GM21717 (cell line): ENCODE measurements around the gene ZNF689.

Experiments
- ATAC-seq: cut with Tn5 transposase; IDR thresholded peaks from one replicate; pipeline ENCODE4 v1.9.1; 2021; ENCODE audit warnings: mild to moderate bottlenecking, moderate library complexity; ENCODE audit not compliant: unreplicated experiment

ZNF689 gene

DNA sequence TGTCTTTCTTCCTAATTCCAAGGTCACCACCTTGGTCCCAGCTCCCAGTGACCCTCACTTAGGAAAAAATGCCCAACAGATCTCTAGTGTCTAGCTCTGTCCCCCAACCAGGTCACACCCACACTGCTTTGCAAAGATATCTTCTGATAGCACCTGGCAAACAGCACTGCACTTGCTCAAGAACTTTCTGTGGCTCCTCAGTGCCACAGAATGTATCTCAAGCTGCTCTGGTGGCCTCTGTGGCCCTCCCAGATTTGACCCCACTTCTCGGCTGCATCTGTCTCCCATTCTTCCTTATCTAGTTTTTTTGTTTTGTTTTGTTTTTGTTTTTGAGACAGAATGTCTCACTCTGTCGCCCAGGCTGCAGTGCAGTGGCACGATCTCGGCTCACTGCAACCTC lies 43.7 kb downstream of the ZNF689 start:
- ATAC-seq, result no peak

DNA sequence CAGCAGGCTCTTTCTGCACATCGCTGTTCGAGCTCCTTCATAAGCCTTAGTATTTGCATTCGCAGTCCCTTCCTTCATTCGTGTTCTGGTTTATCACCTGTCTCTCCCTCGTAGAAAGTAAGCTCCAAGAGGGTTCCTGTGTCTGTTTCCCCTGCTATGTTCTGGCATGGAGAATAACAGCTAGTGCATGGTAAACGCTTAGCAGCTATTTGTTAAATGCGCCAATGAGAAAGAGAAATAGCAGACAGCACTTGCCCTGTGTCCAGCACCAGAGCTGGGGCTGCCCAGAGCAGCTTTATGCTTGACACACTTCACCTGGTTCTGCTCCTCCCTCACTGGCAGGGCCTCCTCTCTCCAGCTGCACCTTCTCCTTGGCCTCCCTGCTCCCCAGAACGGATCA lies 44.2 kb downstream of the ZNF689 start:
- ATAC-seq, result no peak

DNA sequence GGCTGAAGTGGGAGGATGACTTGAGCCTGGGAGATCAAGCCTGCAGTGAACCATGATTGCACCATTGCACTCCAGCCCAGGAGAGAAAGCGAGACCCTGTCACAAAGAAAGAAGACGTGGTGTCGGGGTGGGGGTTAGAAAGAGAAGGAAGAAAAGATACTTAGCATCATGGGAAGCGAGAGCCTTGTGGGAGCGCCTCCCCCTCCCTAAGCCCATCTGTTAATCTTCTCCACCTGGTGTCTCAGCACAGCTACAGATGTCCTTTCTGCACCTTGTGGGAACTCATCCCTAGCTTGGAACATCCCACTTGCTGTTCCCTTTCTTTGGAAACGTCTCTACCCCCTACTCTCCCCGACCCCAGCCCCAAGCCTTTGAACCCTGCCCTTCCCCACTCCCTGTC lies 44.7 kb downstream of the ZNF689 start:
- ATAC-seq, result no peak

DNA sequence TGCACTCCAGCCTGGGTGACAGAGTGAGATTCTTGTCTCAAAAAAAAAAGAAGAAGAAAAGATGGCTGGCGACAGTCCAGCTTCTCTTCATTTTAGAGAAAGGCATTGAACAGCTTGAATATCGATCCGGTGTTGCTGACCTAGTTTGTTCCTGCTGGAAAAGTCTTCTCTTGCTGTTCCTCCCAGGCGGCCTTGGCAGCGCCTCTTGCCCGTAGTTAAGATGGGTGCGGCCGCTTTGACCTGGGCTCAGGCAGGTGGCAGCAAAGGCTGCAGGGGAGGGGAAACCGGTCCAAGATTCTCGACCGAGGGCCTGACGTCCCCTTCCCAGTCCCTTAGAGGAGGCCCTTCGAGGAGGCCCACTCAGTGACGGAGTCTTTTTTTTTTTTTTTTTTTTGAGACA lies 48.2 kb downstream of the ZNF689 start:
- ATAC-seq, result no peak

DNA sequence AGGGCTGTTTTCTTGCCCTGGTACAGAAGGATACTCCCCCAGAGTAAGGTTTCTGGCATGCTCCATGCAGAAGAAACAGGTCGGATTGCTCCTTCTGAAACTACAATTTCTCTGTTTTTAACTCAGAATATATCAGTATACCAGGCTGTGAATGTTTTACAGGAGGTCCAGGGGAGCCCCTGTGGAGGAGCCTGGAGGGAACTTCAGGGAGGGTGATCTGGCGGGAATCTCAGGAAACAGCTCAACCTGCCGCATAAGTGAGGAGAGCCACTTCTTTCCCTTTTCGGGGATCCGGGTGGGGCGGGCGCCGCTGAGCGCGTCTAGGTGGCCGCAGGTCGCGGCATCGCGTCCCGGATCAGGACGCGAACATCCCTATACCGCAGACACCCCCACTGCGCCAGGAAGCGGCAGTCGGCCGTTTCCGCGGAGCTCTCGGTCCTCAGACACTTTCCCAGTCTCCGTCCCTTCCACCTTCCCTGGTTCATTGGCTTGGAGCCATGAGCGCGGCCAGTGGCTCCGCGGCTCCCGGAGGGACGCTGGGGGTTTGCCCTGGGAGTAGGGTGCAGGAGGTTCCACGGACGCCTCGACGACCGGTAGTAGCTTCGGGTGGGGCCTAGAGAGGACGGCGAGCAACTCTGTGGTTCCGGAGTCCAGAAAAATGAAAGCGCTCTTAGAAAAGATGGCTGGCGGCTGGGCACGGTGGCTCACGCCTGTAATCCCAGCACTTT lies 48.9 kb downstream of the ZNF689 start:
- ATAC-seq, result no peak

DNA sequence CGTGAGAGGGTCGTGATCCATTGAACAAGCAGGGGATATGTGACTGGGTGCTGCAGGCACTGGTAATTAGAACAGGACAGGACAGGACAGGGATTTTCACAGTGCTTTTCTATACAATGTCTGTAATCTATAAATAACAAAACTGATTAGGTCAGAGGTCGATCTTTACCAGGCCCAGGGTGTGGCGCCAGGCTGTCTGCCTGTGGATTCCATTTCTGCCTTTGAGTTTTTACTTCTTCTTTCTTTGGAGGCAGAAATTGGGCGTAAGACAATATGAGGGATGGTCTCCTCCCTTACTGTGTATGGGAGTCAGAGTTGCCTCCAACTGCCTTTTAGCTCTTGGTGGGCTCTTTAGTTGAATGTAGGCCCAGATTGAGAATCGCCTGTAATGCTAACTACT lies 50.5 kb downstream of the ZNF689 start:
- no peak for ATAC-seq

DNA sequence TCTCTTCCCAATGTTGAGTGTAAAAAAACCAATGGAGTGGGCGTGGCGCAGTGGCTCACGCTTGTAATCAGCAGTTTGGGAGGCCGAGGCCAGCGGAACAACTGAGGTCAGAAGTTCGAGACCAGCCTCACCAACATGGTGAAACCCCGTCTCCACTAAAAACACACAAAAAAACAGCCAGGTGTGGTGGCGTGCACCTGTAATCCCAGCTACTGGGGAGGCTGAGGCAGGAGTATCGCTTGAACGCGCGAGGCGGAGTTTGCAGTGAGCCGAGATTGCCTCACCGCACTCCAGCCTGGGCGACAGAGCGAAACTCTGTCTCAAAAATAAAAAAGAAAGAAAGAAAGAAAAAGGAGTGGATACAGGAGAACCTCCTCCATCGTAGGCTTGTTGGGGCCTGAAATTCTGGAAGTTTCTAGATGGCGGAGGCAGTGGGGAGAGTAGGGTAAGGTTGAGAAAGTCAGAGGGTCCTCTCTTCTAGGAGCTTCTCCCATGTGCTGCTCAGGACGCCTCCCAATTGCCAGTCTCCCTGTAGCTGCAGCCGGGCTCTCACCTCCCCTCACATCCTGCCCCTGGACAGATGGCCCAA lies 51.3 kb downstream of the ZNF689 start:
- no peak for ATAC-seq

DNA sequence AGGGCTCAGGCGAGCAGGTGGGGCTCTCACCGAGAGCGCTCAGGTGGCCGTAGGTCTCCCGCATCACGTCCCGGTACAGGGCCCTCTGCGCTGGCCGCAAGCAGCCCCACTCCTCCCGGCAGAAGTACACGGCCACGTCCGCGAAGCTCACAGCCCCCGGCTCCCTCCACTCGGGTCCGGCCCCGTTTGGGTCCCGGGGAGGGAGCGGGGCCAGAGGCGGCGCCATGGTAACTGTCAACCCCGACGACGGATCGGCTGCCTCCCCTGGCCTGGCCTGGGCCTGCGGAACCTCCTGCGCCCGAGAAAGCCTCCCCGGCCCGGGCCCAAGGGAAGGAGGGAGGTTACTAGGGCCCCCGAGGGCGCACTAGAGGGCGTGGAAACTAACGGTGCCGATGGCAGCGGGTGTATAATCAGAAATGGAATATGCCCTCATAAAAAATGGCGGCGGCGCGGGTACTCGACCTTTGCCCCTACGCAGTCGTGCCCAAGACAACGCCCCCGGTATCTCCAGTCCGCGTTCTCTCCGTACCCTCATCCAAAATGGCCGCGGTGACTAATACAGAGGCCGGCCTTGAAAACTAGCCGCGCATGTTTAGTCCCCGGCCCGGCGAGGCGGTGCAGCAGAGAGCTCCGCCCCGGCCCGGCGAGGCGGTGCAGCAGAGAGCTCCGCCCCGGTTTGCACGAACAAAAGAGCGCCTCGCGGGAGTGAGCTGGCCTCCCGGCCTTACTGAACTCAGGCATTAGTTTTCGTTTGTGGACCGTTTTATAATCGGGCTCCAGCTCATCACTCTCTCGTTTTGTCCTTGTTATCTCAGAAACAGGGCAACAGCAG lies 52.0 kb downstream of the ZNF689 start, which contains the start of gene ZNF764:
Gene ZNF764, minus strand, starts transcription at position 418 of the 832 bp plus-strand sequence. Its CDS starts 192 bp downstream, at position 226.
- peak; percentile 83 for ATAC-seq

DNA sequence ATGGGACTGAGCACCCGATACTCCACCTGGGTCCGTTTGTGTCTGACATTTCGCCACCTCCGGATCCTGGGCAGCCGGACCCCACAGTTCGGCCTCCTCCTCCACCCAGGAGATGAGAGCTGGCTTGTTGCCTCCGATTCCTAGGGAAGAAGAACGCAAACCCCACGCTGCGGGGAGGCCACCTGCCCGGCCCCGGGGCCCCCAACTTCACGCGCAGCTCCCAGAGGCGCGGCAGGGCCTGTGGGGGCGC lies 52.6 kb downstream of the ZNF689 start:
- no peak for ATAC-seq

DNA sequence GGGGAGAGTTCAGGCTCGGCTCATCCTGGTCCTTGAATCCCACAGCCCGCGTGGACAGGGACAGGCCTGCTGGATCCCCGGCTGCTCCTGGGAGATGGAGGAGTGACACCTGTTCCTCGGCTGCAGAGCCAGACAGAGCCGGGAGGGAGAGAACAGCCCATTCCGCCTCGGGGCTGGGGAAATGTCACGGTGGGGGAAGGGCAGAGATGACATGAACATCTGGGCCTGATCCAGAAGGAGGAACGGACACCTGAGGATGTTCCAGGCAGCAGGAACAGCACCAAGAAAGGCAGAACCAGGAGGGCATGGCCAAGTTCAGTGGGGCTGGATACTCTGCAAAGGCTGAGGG lies 54.1 kb downstream of the ZNF689 start:
- ATAC-seq, result no peak

DNA sequence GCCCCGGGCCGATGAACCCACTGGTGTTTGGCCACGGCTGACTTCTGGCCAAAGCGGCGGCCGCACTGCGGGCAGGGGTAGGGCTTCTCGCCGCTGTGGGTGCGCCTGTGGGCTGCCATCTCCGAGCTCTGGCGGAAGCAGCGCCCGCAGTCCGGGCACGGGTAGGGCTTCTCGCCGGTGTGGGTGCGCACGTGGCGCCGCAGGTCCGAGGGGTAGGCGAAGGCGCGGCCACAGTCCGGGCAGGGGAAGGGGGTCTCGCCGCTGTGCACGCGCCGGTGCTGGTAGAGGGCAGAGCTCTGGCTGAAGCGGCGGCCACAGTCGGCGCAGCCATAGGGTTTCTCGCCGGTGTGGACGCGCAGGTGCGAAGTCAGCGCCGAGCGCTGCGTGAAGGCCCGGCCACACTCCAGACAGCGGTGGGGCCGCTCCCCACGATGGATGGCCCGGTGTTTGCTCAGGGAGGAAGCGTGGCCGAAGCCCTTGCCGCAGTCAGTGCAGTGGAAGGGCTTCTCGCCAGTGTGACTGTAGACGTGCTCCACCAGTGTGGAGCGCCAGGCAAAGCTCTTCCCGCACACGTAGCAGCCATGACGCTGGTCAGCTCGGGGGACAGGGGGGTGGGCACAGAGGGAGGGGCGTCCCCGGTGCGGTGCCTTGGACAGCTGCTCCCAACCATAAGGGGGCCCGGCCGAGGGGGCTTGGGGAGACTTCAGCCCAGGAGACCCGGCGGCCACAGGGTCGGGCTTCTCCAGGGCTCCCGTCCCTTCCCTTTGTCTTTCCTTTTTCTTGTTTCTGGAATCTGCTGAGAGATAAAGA lies 54.7 kb downstream of the ZNF689 start:
- no peak for ATAC-seq

DNA sequence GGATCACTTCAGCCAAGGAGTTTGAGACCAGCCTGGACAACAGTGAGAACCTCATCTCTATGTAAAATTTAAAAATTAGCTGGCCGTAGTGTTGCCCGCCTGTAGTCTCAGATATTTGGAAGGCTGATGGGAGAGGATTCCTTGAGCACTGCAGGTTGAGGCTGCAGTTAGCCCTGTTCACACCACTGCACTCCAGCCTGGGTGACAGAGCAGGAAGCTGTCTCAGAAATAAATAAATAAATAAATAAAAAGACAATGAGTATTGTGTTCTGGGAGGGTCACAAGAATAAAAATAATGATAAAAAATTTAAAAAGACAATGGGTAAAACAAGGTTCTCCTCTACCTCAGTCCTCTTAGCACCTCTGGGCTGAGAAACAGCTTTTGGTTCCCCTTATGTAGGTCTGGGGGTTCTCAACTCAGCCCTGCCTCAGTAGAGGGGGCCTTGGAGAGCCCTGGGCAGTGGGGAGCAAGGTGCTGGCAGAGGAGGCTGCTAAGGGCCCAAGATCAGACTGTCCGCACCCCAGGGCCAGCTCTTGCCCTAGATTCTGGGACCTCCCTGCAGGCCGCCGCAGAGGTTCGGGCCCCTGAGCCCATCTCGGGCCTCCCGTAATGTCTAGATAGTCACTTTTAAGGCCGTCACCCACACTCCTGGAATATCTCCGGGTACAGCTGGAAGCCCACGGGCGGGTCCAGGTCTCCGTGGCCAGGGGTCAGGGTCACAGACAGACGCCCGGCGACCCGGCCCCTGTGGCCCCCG lies 55.5 kb downstream of the ZNF689 start:
- ATAC-seq, result no peak

DNA sequence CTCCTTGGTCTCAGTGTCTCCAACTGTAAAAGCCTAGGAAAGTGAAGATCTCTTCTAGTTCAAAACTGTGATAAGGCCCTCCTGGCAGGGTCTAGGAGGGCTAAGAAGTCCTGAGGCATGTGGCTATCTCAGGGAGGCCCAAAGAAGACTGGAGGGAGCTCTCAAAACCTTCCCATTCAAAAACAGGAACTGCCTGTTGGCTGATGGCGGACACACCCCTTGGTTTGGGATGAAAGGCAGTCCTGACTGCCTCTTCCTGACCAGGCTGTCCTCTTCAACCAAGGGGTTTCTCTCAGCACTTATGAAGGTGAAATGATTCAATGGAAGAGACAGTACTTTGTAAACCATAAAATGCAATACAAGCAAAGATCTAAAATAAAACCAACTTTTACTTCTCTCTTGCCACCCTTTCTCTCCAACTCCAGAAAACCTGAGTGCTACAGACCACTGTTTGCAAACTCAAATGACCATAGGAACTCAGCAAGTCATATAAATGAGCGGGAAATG lies 56.7 kb downstream of the ZNF689 start:
- no peak for ATAC-seq

DNA sequence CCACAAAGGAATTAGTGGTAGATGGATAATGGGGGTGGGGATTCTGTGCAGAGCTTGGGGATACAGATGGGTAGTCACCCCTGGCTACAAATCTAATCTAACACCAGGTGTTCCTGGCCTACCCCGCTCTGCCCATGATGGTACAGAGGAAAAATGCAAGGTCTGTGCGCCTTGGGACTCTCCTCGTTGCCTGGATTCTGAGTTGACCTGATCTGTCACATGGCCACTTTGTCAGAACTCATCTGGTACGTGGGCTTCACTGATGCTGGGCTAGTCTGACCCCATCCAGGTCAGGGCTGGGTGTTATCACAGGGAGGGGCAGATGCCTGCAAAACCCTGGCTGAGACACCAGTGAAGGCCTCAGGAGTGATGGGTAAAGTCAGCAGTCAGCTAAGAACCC lies 57.2 kb downstream of the ZNF689 start:
- ATAC-seq, result no peak
